ENCODE measurements around the gene SLC22A17.
"Not testable (repeated sequence)": the region's sequence is repeated elsewhere in the genome, so short reads cannot be mapped to it uniquely, and the experiment has no call there.

Gene SLC22A17

DNA sequence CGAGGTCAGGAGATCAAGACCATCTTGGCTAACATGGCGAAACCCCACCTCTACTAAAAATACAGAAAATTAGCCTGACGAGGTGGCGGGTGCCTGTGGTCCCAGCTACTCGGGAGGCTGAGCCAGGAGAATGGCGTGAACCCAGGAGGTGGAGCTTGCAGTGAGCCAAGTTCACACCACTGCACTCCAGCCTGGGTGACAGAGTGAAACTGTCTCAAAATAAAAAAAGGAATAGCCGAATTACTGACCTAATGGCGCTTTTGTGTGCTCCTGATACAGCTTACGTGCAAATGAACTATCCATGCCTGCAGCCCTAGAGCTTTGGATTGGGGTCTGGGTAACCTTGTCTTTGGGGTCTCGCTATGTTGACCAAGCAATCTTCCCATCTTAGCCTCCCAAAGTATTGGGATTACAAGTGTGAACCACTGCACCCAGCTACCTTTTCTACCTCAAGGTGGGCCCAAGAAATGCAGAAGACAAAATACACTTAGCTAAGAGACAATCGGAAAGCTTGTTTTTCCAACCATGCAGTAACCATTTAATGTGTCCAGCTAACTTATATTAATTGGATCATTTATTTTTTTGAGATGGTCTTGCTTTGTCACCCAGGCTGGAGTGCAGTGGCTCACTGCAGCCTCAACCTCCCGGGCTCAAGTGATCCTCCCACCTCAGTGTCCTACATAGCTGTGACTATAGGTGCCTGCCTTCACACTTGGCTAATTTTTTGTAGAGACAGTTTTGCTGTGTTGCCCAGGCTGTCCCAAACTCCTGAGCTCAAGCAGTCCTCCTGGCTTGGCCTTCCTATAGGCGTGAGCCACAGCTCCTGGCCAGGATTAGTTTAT, 26.0 kb downstream of the SLC22A17 start:
- TF ChIP-seq, protein P1, sequence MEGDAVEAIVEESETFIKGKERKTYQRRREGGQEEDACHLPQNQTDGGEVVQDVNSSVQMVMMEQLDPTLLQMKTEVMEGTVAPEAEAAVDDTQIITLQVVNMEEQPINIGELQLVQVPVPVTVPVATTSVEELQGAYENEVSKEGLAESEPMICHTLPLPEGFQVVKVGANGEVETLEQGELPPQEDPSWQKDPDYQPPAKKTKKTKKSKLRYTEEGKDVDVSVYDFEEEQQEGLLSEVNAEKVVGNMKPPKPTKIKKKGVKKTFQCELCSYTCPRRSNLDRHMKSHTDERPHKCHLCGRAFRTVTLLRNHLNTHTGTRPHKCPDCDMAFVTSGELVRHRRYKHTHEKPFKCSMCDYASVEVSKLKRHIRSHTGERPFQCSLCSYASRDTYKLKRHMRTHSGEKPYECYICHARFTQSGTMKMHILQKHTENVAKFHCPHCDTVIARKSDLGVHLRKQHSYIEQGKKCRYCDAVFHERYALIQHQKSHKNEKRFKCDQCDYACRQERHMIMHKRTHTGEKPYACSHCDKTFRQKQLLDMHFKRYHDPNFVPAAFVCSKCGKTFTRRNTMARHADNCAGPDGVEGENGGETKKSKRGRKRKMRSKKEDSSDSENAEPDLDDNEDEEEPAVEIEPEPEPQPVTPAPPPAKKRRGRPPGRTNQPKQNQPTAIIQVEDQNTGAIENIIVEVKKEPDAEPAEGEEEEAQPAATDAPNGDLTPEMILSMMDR (IDR thresholded peaks at IDR 0.05; ENCODE audit: extremely low read depth, missing control alignments): no peak
- no peak for DNase-seq (ENCODE audit: low spot score)

DNA sequence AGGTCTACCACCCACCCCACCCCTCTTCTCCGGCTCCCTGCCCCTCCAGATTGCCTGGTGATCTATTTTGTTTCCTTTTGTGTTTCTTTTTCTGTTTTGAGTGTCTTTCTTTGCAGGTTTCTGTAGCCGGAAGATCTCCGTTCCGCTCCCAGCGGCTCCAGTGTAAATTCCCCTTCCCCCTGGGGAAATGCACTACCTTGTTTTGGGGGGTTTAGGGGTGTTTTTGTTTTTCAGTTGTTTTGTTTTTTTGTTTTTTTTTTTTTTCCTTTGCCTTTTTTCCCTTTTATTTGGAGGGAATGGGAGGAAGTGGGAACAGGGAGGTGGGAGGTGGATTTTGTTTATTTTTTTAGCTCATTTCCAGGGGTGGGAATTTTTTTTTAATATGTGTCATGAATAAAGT, 26.9 kb downstream of the SLC22A17 start:
- DNase-seq (ENCODE audit: low spot score): not testable (repeated sequence)

DNA sequence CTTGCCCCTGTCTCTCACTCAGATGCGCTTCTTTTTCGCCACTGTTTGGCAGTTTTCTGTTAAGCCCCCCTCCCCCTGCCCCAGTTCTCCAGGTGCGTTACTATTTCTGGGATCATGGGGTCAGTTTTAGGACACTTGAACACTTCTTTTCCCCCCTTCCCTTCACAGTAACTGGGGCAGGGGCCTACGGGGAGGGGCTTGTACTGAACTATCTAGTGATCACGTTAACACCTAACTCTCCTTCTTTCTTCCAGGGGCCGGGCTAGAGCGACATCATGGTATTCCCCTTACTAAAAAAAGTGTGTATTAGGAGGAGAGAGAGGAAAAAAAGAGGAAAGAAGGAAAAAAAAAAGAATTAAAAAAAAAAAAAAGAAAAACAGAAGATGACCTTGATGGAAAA, 27.7 kb downstream of the SLC22A17 start:
- no peak for DNase-seq (ENCODE audit: low spot score)
- TF ChIP-seq, protein P1 (IDR thresholded peaks at IDR 0.05; ENCODE audit: extremely low read depth, missing control alignments): no peak

DNA sequence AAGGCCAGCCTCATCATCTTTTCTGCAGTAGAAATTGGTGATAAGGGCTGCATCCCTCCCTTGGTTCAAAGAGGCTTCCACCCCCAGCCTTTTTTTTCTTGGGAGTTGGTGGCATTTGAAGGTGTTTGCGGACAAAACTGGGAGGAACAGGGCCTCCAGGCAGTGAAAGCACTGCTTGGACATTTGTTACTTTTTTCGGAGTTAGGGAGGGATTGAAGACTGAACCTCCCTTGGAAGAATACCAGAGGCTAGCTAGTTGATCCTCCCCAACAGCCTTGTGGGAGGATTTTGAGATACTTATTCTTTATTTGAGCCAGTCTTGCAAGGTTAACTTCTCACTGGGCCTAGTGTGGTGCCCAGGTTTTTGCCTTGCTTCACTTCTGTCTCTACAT, 28.2 kb downstream of the SLC22A17 start:
- TF ChIP-seq, protein P1 (IDR thresholded peaks at IDR 0.05; ENCODE audit: extremely low read depth, missing control alignments): no peak

DNA sequence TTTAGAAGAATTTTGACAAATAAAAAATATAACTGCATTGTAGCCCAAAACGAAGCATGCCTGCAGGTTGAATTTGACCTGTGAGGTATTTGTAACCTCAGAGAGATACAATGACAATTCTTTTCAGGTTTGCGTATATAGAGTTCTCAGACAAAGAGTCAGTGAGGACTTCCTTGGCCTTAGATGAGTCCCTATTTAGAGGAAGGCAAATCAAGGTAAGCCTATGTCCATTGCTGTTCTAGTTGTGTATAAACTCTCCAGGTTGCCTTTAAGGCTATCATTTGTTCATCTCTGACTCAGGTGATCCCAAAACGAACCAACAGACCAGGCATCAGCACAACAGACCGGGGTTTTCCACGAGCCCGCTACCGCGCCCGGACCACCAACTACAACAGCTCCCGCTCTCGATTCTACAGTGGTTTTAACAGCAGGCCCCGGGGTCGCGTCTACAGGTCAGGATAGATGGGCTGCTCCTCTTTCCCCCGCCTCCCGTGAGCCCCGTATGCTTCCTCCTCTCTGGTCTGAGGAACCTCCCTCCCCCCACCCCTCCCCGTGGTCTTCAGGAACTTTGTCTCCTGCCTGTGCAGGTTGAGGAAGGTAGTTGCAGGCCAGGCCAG, 28.7 kb downstream of the SLC22A17 start:
- TF ChIP-seq, protein P1 (IDR thresholded peaks at IDR 0.05; ENCODE audit: extremely low read depth, missing control alignments): no peak
- no peak for DNase-seq (ENCODE audit: low spot score)

More for the DNA sequence above, 28.2 kb downstream of the SLC22A17 start:
- DNase-seq (ENCODE audit: low spot score): no peak

DNA sequence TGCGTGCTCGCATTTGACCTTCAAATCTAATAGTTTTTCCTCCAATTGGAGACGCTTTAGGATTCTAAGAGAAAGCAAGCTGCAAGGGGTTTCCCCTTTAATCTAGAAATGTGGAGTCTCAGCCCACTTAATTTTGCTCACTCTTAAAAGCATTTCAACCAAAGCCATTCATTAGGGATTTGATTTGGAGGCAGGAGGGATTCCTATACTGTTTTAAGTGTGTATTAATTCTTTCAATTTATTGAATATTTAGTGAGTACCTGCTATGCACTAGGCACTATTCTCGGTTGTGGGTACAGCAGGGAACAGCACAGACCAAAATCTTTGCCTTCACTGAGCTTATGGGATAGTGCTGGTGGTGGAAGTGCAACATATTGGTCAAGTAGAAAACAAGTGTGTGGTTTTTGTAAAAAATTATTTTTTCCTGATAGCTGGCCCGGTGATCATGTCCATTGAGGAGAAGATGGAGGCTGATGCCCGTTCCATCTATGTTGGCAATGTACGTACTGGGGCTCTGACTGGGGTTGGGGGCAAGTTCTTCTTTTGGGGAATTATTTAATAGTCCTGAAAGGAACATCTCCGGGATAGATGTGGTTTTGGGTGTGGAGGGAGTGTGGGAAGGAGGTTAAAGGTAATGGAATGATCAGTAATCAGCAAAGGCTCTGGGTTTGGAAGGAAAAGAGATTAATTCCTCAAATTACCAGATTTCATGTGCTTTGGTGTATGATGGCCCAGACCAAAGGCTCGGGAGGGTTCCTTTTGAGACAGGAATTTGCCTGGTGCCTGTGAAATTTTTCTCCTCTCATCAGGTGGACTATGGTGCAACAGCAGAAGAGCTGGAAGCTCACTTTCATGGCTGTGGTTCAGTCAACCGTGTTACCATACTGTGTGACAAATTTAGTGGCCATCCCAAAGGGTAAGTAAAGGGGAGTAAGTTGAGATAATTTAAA, 29.8 kb downstream of the SLC22A17 start:
- TF ChIP-seq, protein P1 (IDR thresholded peaks at IDR 0.05; ENCODE audit: extremely low read depth, missing control alignments): no peak
- DNase-seq (ENCODE audit: low spot score): no peak

DNA sequence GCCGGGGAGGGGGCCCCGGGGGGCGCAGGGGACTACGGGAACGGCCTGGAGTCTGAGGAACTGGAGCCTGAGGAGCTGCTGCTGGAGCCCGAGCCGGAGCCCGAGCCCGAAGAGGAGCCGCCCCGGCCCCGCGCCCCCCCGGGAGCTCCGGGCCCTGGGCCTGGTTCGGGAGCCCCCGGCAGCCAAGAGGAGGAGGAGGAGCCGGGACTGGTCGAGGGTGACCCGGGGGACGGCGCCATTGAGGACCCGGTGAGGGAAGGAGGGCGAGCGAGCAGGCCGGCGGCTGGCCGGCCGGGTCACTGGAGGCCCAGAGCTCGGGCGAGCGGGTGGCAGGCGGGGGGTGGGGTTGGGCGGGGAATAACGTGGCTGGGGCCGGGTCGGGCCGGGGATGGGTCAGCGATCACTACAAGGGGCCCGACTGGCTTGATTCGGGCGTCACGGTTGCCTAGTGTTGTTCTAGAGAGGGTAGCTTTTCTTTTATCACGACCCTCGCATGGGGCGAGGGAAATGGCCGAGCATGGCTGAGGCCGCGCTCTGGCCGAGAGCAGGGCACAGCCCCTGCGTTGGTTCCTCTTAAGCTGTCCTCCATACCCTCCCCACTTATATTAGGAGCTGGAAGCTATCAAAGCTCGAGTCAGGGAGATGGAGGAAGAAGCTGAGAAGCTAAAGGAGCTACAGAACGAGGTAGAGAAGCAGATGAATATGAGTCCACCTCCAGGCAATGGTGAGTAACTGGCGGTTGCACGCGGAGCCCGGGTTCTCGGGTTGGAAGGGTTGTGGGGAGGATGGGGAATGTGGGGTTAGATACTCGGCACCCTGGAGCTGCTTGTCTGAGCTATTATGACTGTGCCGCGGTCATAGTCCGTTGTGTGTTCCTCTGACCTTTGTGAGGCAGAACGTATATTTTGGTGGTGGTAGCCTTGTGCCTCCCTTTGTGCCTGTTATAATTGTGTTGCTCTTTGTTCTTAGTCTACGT, 30.8 kb downstream of the SLC22A17 start:
- DNase-seq (ENCODE audit: low spot score): no peak
- TF ChIP-seq, protein P1 (IDR thresholded peaks at IDR 0.05; ENCODE audit: extremely low read depth, missing control alignments): no peak
